Activated effector memory CD4-positive, alpha-beta T cell treated with anti-CD3 and anti-CD28 coated beads, Interleukin-2, amount 50 U/mL, for 16 hours (primary cell): ENCODE results near the gene PPP1R14D.
A peak's percentile ranks its signal among the peaks of the same experiment; 100 is the strongest.

Source experiments
- DNase-seq: peaks from one replicate; pipeline ENCODE4 v3.0.0-alpha.2; 2020

PPP1R14D gene

GRCh38 chr15:40850576-40851112 is 22.1 kb upstream of the PPP1R14D start:
- no peak for DNase-seq

GRCh38 chr15:40847223-40847961 is 18.9 kb upstream of the PPP1R14D start:
- no peak for DNase-seq

GRCh38 chr15:40846841-40847222 is 18.3 kb upstream of the PPP1R14D start:
- no peak for DNase-seq

DNA sequence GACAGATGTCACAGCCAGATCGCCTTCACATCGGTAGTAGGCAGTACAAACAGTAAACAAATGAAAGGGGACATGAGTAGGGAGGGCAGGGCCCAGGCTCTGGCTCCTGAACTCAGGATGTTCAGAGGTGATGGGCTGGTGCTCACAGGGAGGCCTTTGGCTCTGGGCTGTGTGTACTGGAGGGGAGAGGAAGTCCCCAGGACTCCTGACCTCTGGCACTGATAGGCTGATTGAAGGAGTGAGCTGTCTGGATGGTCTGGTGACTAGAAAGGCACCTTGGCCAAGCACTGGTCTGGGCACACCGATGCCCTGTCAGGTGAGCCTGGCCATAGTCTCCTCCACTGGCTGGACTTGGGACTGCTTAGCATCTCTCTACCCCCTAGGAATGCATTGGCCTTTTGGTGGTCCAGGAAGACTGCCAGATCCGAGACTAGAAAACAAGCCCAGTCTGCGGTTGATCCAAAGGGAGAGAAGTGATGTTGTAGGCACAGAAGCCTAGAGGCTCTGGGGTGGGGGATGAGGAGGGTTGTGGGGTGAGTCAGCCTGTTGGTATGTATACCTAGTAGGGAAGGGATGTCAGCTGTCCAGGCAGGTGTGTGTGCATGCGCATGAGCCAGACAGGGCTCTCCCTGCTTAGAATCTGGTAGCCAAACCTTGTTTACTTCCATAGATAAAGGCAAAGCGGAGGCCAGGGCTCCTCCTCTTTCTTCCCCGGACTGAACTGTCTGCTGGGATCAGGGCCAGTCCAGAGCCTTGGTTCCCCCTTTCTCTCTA is 17.2 kb upstream of the PPP1R14D start:
- no peak for DNase-seq

DNA sequence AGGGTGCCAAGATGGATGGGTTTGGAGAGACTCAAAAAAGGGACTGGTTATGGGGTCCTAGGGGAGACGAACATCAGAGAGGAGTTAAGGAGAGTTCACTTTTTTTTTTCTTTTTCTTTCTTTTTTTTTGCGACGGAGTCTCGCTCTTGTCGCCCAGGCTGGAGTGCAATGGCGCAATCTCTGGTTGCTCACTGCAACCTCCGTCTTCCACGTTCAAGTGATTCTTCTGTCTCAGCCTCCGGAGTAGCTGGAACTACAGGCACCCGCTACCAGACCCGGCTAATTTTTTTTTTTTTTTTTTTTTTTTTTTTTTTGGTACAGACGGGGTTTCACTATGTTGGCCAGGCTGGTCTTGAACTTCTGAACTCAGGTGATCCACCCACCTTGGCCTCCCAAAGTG is 16.5 kb upstream of the PPP1R14D start:
- no peak for DNase-seq

DNA sequence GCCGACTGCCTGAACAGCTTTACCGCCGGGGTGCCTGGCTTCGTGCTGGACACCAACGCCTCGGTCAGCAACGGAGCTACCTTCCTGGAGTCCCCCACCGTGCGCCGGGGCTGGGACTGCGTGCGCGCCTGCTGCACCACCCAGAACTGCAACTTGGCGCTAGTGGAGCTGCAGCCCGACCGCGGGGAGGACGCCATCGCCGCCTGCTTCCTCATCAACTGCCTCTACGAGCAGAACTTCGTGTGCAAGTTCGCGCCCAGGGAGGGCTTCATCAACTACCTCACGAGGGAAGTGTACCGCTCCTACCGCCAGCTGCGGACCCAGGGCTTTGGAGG is 16.2 kb upstream of the PPP1R14D start:
- DNase-seq = peak; percentile 73

GRCh38 chr15:40843885-40844695 is 15.6 kb upstream of the PPP1R14D start, which contains the start of gene SPINT1:
SPINT1 (plus strand) TSS chr15:40844048; CDS start chr15:40844555, 507 bp downstream.
- peak; percentile 90 for DNase-seq

DNA sequence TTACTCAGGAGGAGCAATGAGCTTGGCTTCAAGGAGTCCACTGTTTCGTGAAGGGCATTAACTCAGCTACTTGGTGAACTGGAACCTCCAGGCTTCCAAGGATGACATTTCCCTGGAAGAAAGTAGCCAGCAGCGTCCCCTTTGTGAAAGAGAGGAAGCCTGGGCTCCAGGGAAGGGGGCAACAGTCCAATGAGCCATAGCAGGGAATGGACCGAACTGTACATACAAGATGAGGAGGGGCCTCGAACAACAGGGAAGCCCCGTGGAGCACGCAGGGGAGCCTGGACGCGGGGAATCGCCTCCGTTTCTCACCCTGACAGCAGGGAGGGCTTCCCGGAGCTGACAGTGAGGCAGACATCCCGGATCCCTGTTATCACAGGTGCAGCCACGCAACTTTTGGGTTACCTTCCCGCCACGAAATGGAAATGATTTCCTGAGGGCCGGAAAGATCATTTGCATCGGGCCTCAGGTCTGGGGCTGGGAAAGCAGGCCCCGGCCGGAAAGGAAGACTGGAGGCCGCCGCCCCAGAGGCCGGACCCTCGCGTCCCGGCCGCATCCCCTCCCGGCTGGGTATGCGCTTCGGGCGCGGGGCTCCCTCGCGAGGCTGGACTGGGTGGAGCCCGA is 14.9 kb upstream of the PPP1R14D start:
- no peak for DNase-seq

- DNase-seq = no peak
These were observed 13.2 kb upstream of the PPP1R14D start for GRCh38 chr15:40841741-40842140.

DNA sequence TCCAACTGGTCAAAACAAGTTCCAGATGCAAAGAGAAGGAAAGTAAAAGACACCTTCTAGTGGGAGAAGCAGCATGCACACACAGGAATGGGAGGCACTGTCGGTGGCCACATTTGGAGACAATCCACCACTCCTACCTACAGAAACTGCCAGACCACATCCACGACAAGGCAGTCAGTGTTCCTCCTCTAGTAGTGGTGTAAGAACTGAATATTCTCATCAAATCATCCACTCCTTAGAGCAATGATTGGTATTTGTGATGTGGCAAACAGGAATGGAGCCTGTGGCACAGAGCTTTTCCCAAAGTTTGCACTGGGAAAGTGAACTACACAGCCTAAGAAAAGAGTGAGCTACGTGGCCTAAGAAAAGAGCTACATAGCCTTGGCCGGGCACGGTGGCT is 10.2 kb upstream of the PPP1R14D start:
- DNase-seq = no peak

- no peak for DNase-seq
These were observed 7.5 kb upstream of the PPP1R14D start for GRCh38 chr15:40836020-40836419.

DNA sequence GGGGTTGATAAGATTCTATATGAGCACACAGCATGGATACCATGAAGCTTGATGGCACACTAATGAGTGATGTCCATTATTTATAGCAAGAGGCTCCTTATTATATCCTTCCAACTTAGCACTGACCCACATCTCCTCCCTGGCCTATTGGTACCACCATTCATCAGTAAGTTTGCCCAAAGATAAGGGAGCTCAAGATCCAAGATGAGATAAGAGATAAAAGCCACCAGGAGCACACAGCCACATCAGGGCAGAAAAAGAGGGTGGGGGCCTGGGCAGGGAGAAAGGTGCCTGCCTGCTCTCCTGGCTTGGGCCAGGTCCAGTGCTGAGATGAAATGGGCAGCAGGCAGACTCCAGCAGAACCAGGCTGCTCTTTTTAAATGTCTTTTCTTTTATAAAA is 4.4 kb upstream of the PPP1R14D start:
- DNase-seq = no peak

DNA sequence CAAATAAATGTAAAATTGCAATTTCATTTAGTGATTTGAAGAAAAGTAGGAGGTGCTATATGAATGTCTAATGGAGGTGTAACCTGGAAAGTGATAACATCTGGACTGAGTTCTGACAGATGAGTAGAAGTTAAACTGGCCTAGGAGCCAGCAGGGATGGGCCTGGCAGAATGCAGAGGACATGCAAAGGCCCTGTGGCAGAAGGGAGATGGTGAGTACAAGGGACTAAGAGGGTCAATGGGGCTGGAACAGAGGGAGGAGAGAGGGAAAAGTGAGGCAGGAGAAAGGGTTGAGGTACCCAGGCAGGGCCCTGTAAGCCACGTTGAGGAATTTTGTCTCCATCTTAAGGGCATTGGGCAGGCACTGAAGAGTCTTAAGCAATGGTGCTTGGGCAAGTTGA is 3.4 kb upstream of the PPP1R14D start:
- DNase-seq = no peak

GRCh38 chr15:40830884-40831283 is 2.4 kb upstream of the PPP1R14D start:
- no peak for DNase-seq

DNA sequence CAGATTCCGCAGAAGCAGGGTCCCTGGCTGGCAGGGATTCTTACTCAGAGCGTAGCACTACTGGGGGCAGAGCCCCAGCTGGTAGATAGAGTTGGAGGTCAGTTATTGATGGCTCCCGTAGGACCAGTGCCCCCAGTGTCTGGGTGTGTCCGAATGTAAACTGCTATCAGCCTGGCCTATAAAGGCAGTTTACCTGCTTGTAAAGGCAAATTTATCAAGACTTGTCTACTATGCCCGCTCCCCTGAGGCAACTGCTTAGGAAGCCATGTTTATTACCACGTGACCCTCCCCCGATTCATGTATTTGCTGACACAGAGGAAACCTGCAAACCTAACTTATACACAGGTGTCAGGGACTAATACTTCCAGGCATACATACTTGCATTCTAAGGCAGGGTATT is 607 bp upstream of the PPP1R14D start:
- no peak for DNase-seq

DNA sequence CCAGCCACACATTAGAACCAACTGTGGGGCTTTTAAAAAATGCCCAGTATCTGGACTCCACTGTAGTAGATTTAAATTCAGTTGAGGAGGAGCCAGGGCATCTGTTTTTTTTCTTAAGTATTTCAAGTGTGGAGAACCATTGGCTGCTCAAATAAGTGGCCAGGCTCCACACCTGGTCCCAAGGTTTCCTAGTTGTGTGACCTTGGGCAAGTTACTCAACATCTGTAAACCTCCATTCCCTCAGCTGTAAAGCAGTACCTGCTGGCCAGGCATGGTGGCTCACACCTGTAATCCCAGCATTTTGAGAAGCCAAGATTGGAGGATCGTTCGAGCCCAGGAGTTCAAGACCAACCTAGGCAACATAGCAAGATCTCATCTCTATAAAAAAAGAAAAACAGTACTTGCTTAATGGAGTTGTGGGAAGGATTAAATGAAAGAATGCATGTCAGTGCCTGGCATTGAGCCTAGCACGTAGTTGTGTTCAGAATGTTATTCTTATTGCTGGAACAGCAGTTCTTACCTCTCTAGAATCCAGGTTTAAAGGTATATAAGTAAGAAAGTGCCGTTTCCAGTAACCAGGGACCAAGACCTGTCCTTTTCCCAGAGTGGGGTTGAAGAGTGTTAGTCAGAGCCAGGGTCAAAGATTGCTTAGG is 2.0 kb downstream of the PPP1R14D start:
- DNase-seq = no peak

DNA sequence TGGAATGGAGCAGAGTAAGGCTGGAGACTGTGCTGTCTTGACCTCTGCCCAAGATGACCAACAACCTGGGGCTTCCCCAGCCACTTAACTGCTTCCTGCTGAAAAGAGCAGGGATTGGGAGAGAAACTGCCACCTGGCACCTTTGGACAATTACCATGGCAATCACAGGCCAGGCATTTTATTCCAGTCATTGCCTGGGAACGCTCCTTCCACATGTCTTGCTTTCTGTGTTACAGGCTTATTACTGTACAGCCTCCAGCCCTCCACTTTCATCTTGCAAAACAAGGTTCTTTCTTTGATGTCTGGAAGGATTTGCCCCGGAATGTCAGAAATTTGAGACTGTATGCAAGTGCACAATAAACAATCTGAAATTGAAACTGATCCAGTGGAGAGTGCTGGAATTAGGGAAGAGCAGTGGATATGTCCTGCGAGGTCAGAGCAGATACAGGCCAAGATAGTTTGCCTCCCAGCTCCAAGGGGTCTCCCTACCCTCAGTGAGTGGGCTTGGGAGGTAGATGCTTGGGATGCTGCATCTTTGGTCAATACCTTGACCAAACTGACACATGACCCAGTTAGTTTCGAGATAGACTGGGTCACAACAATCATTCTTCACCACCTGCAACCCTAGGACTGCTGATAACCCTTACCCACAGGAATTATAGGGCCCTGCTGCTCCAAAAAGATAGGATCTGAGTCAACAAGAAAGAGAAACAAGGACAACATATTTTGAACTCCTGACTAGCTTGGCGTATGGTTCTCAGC is 2.7 kb downstream of the PPP1R14D start:
- DNase-seq = no peak

DNA sequence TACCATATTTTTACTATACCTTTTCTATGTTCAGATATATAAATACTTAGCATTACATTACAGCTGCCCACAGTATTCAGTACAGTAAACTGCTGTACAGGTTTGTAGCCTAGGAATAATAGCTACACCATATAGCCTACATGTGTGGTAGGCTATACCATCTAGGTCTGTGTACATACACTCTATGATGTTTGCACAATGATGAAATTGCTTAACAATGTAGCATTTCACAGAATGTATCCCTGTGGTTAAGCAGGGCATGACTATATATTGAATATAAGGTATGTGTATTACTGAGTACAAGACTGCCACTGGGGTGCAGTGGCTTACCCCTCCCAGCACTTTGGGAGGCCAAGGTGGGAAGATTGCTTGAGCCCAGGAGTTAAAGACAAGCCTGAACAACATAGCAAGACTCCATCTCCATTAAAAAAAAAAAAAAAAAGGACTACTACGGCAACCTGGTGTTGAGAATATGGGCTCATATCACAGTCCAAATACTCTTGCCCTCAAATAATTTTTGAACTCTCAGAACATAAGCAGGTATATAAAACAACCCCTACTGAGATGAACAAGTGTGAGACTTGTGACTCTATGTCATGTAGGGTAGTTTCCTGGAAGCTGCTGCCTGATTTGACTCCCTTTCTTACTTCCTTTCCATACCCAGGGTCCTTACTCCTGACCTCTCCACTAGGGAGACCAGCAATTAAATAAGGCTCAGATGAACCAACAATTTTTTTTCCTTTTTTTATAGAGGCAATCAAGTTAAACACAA is 4.8 kb downstream of the PPP1R14D start:
- DNase-seq = no peak

- DNase-seq = no peak
These were observed 7.3 kb downstream of the PPP1R14D start for GRCh38 chr15:40821195-40821594.

DNA sequence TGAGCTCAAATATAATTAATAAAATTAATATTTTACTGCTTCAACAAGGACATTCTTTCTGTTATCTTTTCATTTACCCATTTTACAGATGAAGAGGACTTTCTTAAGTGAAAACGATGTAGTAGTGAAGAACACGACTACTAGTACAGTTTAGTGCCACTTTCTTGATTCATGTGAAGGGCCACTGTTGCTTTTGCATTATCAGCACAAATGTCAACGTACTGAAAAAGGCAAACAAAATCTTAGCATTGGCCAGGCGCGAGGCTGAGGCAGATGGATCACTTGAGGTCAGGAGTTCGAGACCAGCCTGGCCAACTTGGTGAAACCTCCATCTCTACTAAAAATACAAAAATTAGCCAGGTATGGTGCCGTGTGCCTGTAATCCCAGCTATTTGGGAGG is 9.5 kb downstream of the PPP1R14D start:
- no peak for DNase-seq
